Thyroid gland (tissue), 4 donors: ENCODE measurements around the gene LDLRAD3. TPM values are rescaled to one million over a fixed set of nuclear protein-coding genes. Genes with fewer than 3 reads are reported as not detected.

ENCODE experiments used
- DNase-seq, 2 donors: peaks; one replicate each; pipeline ENCODE4 v3.0.0-alpha.2; 2019
- H3K27ac ChIP-seq, 3 donors: fragments of 200-600 bp; sonication (generic); 1 replicate in 2 of 3; 2 replicates in 1 of 3; pipeline ENCODE4 v1.5.1; 2016 to 2019; ENCODE audit warnings: mild to moderate bottlenecking in 1 of 3, moderate library complexity in 1 of 3
- H3K27me3 ChIP-seq: fragments of 200-600 bp; sonication (generic); one replicate; pipeline ENCODE4 v1.5.1; 2019
- H3K36me3 ChIP-seq, 2 donors: fragments of 200-600 bp; sonication (generic); one replicate each; pipeline ENCODE4 v1.5.1; 2016 to 2019
- H3K4me1 ChIP-seq, 2 donors: fragments of 200-600 bp; sonication (generic); one replicate each; pipeline ENCODE4 v1.5.1; 2017 to 2019
- H3K4me3 ChIP-seq, 3 donors: fragments of 200-600 bp; sonication (generic); replicated peaks in 1 of 3; 1 replicate in 2 of 3; 2 replicates in 1 of 3; pipeline ENCODE4 v1.5.1; 2016; ENCODE audit warnings: mild to moderate bottlenecking in 1 of 3
- H3K9me3 ChIP-seq: fragments of 200-600 bp; sonication (generic); one replicate; pipeline ENCODE4 v1.5.1; 2017
- CTCF ChIP-seq, 6 experiments: fragments of 200-600 bp in 3 of 6; fragments of 450-650 bp in 3 of 6; sonication (generic) in 3 of 6; IDR thresholded peaks; one replicate each; pipeline ENCODE4 v1.5.1; 2016 to 2019; ENCODE audit warnings: antibody characterized with exemption in 6 of 6, mild to moderate bottlenecking in 2 of 6, inconsistent platforms in 1 of 6, moderate library complexity in 1 of 6
- POLR2A ChIP-seq, 2 donors: fragments of 450-650 bp; IDR thresholded peaks; one replicate each; pipeline ENCODE4 v1.6.1; 2017; ENCODE audit warnings: antibody characterized with exemption in 2 of 2, mild to moderate bottlenecking in 2 of 2, moderate library complexity in 1 of 2
- WGBS, 2 donors: methylation state at CpG; one replicate each; pipeline ENCODE4 v1.1.5; 2017; 5-methylcytosine and 5-hydroxymethylcytosine counted together
- intact Hi-C: fragments of 100-400 bp; cut with DNase I; formaldehyde crosslinking; loops from one replicate; pipeline ENCODE4 v1.15.1; 2023
- total RNA-seq, 4 donors: library from RNA; depleted of rRNA; stranded (reverse); fragments of >200 nt; gene quantifications; one replicate each; pipeline ENCODE4 v1.2.3, GENCODE V29; 2016

LDLRAD3 gene
- total RNA-seq, 4 donors from 2014 or later = 3.6 to 9.3 (median 6.2) TPM

GRCh38 chr11:35963911-35964310 lies 20.0 kb downstream of the LDLRAD3 start:
- no peaks in the 10 kb centered on the region for H3K9me3 ChIP-seq
- intact Hi-C loops = no loop called here
- no peak for TF ChIP-seq CTCF (IDR thresholded peaks at IDR 0.05)
- TF ChIP-seq POLR2A (IDR thresholded peaks at IDR 0.05) = no peak
- peaks cover 0 to 5% of the 10 kb centered on the region in 2 donors for H3K4me1 ChIP-seq
- no peak for DNase-seq
- no peak overlapping the region for H3K4me3 ChIP-seq
- no peaks in the 10 kb centered on the region for H3K36me3 ChIP-seq
- no peak overlapping the region for H3K27ac ChIP-seq
- 85 to 92% methylated on average over 3 of the region's 3 CpGs for WGBS, 2 donors
- no peaks in the 10 kb centered on the region for H3K27me3 ChIP-seq

GRCh38 chr11:35964841-35965240 lies 21.0 kb downstream of the LDLRAD3 start:
- H3K9me3 ChIP-seq = no peaks in the 10 kb centered on the region
- no peak overlapping the region for H3K27ac ChIP-seq
- peaks cover 0 to 10% of the 10 kb centered on the region in 2 donors for H3K4me1 ChIP-seq
- no peaks in the 10 kb centered on the region for H3K27me3 ChIP-seq
- WGBS, 2 donors = 44 to 58% methylated on average over 2 of the region's 2 CpGs
- intact Hi-C loops = no loop called here
- peak; percentile 7 to 9 for DNase-seq
- H3K4me3 ChIP-seq = no peak overlapping the region
- no peak for TF ChIP-seq CTCF (IDR thresholded peaks at IDR 0.05)
- TF ChIP-seq POLR2A (IDR thresholded peaks at IDR 0.05) = no peak
- H3K36me3 ChIP-seq = no peaks in the 10 kb centered on the region

- Histone ChIP-seq H3K4me1 (peaks cover 0 to 14% of the 10 kb centered on the region in 2 donors), H3K9me3 (no peaks in the 10 kb centered on the region), H3K4me3 (no peak overlapping the region), H3K27me3 (no peaks in the 10 kb centered on the region), H3K36me3 (no peaks in the 10 kb centered on the region), H3K27ac (no peak overlapping the region)
- intact Hi-C loops = no loop called here
- 74 to 83% methylated on average over 2 of the region's 2 CpGs for WGBS, 2 donors
- TF ChIP-seq CTCF (IDR thresholded peaks at IDR 0.05) (no peak), POLR2A (IDR thresholded peaks at IDR 0.05) (no peak)
- DNase-seq = no peak
These were observed 23.2 kb downstream of the LDLRAD3 start for GRCh38 chr11:35967042-35967441.

GRCh38 chr11:35968386-35969088 lies 24.7 kb downstream of the LDLRAD3 start:
- no peaks in the 10 kb centered on the region for H3K9me3 ChIP-seq
- no peaks in the 10 kb centered on the region for H3K27me3 ChIP-seq
- 85 to 88% methylated on average over 10 of the region's 10 CpGs for WGBS, 2 donors
- no peak overlapping the region for H3K4me3 ChIP-seq
- intact Hi-C loops = no loop called here
- no peak overlapping the region for H3K27ac ChIP-seq
- no peak for TF ChIP-seq CTCF (IDR thresholded peaks at IDR 0.05)
- no peak for TF ChIP-seq POLR2A (IDR thresholded peaks at IDR 0.05)
- peaks cover 0 to 14% of the 10 kb centered on the region in 2 donors for H3K4me1 ChIP-seq
- no peak for DNase-seq
- no peaks in the 10 kb centered on the region for H3K36me3 ChIP-seq
